ENCODE results near the gene RNF187. TPM values are rescaled to one million over a fixed set of nuclear protein-coding genes. Genes with fewer than 3 reads are reported as not detected.
A peak's percentile ranks its signal among the peaks of the same experiment; 100 is the strongest.

RNF187 gene
- total RNA-seq, 1 experiment from 2014 or later = 137 TPM

DNA sequence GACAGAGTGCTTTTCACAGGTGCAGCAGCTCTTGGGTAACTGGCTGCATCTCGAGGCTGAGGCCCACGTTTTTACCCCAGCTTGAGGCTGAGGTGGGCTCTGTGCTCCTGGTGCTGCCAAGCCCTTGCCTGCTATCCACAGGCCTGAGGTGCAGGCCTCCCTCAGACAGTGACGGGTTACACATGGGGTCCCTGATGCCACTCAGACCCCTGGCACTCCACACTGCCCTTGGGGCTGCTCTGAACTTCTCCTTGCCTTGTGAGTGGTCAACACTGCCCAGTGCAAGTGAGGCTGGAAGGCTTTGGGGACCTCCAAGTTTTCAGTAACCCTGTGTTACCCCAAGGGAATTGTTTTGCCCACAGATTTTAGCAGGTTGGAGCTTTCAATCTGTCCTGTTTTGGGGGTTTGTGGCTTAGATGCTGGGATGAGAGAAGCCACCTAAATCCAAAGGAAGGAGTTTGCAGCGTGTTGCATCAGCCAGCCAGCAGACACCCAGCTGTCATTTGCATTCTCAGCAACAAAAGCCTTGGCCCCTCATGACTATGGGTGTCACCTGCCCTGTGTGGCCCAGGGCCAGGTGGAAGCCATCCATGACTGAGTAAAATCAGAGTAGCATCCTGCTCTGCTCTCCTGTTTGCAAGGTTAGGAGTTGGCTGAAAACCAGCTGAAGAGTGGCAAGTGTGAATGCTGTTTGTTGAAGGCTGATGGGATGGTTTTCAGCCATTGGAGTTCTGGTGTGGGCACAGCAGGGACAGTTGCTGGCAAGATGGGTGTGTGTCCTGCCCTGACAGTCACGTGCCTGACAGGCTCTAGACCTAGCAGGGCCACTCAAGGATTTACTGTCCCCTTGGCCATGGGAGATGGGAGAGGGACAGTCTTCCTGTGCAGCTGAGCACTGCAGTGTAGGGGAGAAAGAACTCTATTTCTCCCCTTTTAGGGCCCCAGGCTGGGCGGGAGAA is 3.2 kb downstream of the RNF187 start:
- H4K20me1 ChIP-seq (ENCODE audit: insufficient read depth) = no peaks in the 10 kb centered on the region
- no peak overlapping the region for H3K4me3 ChIP-seq (replicated peaks in 1 of 2; ENCODE audit: low read depth in 1 of 2, low read length in 2 of 2)
- DNase-seq (ENCODE audit: low read depth, low spot score) (peak; percentile 6), ATAC-seq (no peak)
- TF ChIP-seq TCF7L2 (IDR thresholded peaks at IDR 0.05; ENCODE audit: borderline replicate concordance, extremely low read depth, insufficient read depth, insufficient read length) (peak; percentile 14), CEBPB (IDR thresholded peaks at IDR 0.05; ENCODE audit: low read depth) (peak; percentile 95), SP1 (IDR thresholded peaks at IDR 0.05; ENCODE audit: low read depth) (no peak)
- TF ChIP-seq, protein P1, sequence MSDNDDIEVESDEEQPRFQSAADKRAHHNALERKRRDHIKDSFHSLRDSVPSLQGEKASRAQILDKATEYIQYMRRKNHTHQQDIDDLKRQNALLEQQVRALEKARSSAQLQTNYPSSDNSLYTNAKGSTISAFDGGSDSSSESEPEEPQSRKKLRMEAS (IDR thresholded peaks at IDR 0.05) = peak; percentile 49
- RAD21 ChIA-PET (ENCODE audit: low non-redundant PET in 1 of 2, low total read pairs in 2 of 2, uncharacterized antibody in 2 of 2, unreplicated experiment in 2 of 2) = interaction anchor here in 1 of 2 experiments (0.5 kb wide), 1 partner anchor 812 kb away, joined by 4 read pairs; no protein-coding TSS in a partner anchor
- BruUV-seq (replicated peaks) = no TSS peak
- CTCF ChIA-PET = no interaction called here
- POLR2A ChIA-PET = interaction anchor here (0.6 kb wide), 1 partner anchor 19 kb away, joined by 3 read pairs; no protein-coding TSS in a partner anchor
- H3K27me3 ChIP-seq (ENCODE audit: insufficient read depth, low read length) = no peaks in the 10 kb centered on the region
- H3K4me2 ChIP-seq (ENCODE audit: low read length) = no peak overlapping the region
- H3K36me3 ChIP-seq (ENCODE audit: control insufficient read depth in 1 of 2, insufficient read depth in 2 of 2, low read length in 2 of 2) = peaks cover 6 to 22% of the 10 kb centered on the region in 2 experiments; a peak in 2 of 4 replicates
- no peak overlapping the region for H3K27ac ChIP-seq (ENCODE audit: low read depth, low read length)
- peaks cover 22% of the 10 kb centered on the region for H3K79me2 ChIP-seq (ENCODE audit: insufficient read depth, low read length)
- H3K4me1 ChIP-seq (ENCODE audit: control insufficient read depth in 1 of 2, insufficient read depth in 2 of 2, low read length in 2 of 2) = peaks cover 5 to 16% of the 10 kb centered on the region in 2 experiments; a peak in 3 of 4 replicates
- no peak overlapping the region for H3K9ac ChIP-seq (ENCODE audit: low read length)
- H3K9me2 ChIP-seq (ENCODE audit: insufficient read depth) = no peaks in the 10 kb centered on the region
- intact Hi-C loops (cut with micrococcal nuclease) = no loop called here
- H2AFZ ChIP-seq (ENCODE audit: low read depth, low read length, poor library complexity, severe bottlenecking) = no peak overlapping the region
- no peaks in the 10 kb centered on the region for H3K9me3 ChIP-seq (ENCODE audit: control insufficient read depth in 1 of 2, insufficient read depth in 1 of 2, low read depth in 1 of 2, low read length in 2 of 2)

DNA sequence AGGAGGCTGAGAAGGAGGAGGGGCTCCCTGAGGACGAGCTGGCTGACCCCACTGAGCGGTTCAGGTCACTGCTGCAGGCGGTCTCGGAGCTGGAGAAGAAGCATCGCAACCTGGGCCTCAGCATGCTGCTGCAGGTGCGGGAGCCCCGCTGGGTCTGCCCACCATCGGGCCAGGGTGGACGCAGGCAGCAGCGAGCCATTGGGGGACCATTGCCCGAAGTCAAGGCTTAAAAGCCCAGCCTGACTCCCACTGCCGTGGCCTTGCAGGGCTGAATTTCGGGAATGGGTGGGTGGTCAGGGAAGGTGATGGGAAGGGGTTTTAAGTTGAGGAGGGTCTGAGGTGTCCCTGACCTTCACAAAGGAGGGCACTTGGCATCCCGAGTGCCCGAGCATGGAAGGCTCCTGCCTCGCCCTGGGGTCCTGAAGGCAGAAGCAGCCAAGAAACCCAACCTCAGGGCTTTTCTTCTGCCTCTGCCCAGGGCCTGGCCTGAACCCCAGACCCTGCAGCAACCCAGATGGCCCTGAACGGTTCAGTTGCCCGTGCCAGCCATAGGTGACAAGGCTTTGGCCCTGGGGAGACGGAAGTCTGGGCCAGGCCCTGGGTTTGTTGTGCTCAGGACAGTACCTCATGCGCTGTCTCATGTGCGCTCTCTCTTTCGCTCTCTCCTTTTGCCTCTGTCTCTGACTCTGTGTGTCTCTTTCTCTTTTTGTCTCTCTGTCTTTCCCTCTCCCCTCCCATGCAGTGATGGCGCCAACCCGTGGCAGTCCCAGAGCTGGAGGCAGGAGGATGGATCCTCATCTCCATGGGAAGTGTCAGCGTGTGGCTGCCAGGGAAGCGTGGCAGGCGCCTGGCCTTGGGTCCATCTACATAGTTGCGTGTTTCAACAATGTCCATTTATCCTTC is 6.2 kb downstream of the RNF187 start:
- RAD21 ChIA-PET (ENCODE audit: low non-redundant PET in 1 of 2, low total read pairs in 2 of 2, uncharacterized antibody in 2 of 2, unreplicated experiment in 2 of 2) = no interaction called here
- peaks cover 14% of the 10 kb centered on the region for H3K79me2 ChIP-seq (ENCODE audit: insufficient read depth, low read length)
- no peak overlapping the region for H3K9ac ChIP-seq (ENCODE audit: low read length)
- H2AFZ ChIP-seq (ENCODE audit: low read depth, low read length, poor library complexity, severe bottlenecking) = no peak overlapping the region
- no peaks in the 10 kb centered on the region for H3K9me3 ChIP-seq (ENCODE audit: control insufficient read depth in 1 of 2, insufficient read depth in 1 of 2, low read depth in 1 of 2, low read length in 2 of 2)
- no peak overlapping the region for H3K4me3 ChIP-seq (replicated peaks in 1 of 2; ENCODE audit: low read depth in 1 of 2, low read length in 2 of 2)
- POLR2A ChIA-PET = no interaction called here
- no peaks in the 10 kb centered on the region for H3K27me3 ChIP-seq (ENCODE audit: insufficient read depth, low read length)
- H4K20me1 ChIP-seq (ENCODE audit: insufficient read depth) = no peaks in the 10 kb centered on the region
- H3K4me1 ChIP-seq (ENCODE audit: control insufficient read depth in 1 of 2, insufficient read depth in 2 of 2, low read length in 2 of 2) = peaks cover 3 to 6% of the 10 kb centered on the region in 2 experiments; a peak in 3 of 4 replicates
- H3K9me2 ChIP-seq (ENCODE audit: insufficient read depth) = no peaks in the 10 kb centered on the region
- intact Hi-C loops (cut with micrococcal nuclease) = no loop called here
- CTCF ChIA-PET = no interaction called here
- BruUV-seq (replicated peaks) = no TSS peak
- ATAC-seq (no peak), DNase-seq (ENCODE audit: low read depth, low spot score) (no peak)
- no peak overlapping the region for H3K4me2 ChIP-seq (ENCODE audit: low read length)
- H3K36me3 ChIP-seq (ENCODE audit: control insufficient read depth in 1 of 2, insufficient read depth in 2 of 2, low read length in 2 of 2) = peaks cover 6 to 22% of the 10 kb centered on the region in 2 experiments; a peak in 2 of 4 replicates
- no peak overlapping the region for H3K27ac ChIP-seq (ENCODE audit: low read depth, low read length)
- TF ChIP-seq EZH2 (IDR thresholded peaks at IDR 0.05) (no peak), ZFX (IDR thresholded peaks at IDR 0.05) (no peak), CBX3 (IDR thresholded peaks at IDR 0.05; ENCODE audit: low read depth) (no peak), TCF7L2 (IDR thresholded peaks at IDR 0.05; ENCODE audit: borderline replicate concordance, extremely low read depth, insufficient read depth, insufficient read length) (no peak), SP1 (IDR thresholded peaks at IDR 0.05; ENCODE audit: low read depth) (no peak), RAD21 (IDR thresholded peaks at IDR 0.05; ENCODE audit: low read depth) (no peak), YY1 (IDR thresholded peaks at IDR 0.05; ENCODE audit: extremely low read depth, insufficient replicate concordance, low read depth, low read length) (no peak), FOSL1 (IDR thresholded peaks at IDR 0.05; ENCODE audit: low read depth) (no peak)
- TF ChIP-seq, protein P2, sequence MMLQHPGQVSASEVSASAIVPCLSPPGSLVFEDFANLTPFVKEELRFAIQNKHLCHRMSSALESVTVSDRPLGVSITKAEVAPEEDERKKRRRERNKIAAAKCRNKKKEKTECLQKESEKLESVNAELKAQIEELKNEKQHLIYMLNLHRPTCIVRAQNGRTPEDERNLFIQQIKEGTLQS (IDR thresholded peaks at IDR 0.05) = no peak
- TF ChIP-seq, protein P3, sequence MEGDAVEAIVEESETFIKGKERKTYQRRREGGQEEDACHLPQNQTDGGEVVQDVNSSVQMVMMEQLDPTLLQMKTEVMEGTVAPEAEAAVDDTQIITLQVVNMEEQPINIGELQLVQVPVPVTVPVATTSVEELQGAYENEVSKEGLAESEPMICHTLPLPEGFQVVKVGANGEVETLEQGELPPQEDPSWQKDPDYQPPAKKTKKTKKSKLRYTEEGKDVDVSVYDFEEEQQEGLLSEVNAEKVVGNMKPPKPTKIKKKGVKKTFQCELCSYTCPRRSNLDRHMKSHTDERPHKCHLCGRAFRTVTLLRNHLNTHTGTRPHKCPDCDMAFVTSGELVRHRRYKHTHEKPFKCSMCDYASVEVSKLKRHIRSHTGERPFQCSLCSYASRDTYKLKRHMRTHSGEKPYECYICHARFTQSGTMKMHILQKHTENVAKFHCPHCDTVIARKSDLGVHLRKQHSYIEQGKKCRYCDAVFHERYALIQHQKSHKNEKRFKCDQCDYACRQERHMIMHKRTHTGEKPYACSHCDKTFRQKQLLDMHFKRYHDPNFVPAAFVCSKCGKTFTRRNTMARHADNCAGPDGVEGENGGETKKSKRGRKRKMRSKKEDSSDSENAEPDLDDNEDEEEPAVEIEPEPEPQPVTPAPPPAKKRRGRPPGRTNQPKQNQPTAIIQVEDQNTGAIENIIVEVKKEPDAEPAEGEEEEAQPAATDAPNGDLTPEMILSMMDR (IDR thresholded peaks at IDR 0.05 in 2 of 3, conservative IDR thresholded peaks at IDR 0.05 in 1 of 3; ENCODE audit: borderline replicate concordance in 1 of 3, insufficient read depth in 1 of 3, low read depth in 2 of 3, low read length in 2 of 3) = no peak

Data from HCT116 (cell line).